GM12874 (cell line): ENCODE measurements around the gene ALX1.

ENCODE experiments used
- CTCF ChIP-seq: IDR thresholded peaks from 2 replicates; pipeline ENCODE4 v1.5.1; 2011; ENCODE audit warnings: low read depth, mild to moderate bottlenecking, control low read depth, low read length, moderate library complexity; ENCODE audit not compliant: insufficient read depth

Gene ALX1

GRCh38 chr12:85266356-85266755 lies 13.7 kb upstream of the ALX1 start:
- no peak for TF ChIP-seq CTCF

GRCh38 chr12:85273381-85274314 lies 6.4 kb upstream of the ALX1 start:
- TF ChIP-seq CTCF, result no peak

- TF ChIP-seq CTCF, result no peak
These were observed 5.7 kb upstream of the ALX1 start for GRCh38 chr12:85274315-85274651.

GRCh38 chr12:85275374-85275773 lies 4.6 kb upstream of the ALX1 start:
- TF ChIP-seq CTCF, result no peak

- no peak for TF ChIP-seq CTCF
These were observed 2.8 kb upstream of the ALX1 start for GRCh38 chr12:85277191-85277590.

GRCh38 chr12:85277900-85278597 lies 2.0 kb upstream of the ALX1 start:
- TF ChIP-seq CTCF, result no peak

- no peak for TF ChIP-seq CTCF
These were observed 1.2 kb upstream of the ALX1 start for GRCh38 chr12:85278598-85279448.
